Measurements from ENCODE around the gene BTN1A1. TPM values are rescaled to one million over a fixed set of nuclear protein-coding genes. Genes with fewer than 3 reads are reported as not detected.

Gene BTN1A1
- total RNA-seq, 1 experiment from 2014 or later, result 0.15 TPM

- Mint-ChIP-seq H3K4me1 (no peaks in the 10 kb centered on the region), H3K9me3 (no peaks in the 10 kb centered on the region), H3K36me3 (no peaks in the 10 kb centered on the region), H3K27me3 (ENCODE audit: low read depth) (peaks cover 13% of the 10 kb centered on the region), H3K4me3 (no peak overlapping the region), H3K27ac (no peak overlapping the region)
- ChIA-PET CTCF (no interaction called here), POLR2A (no interaction called here)
- TF ChIP-seq ESRRA (CRISPR knock-in tag; IDR thresholded peaks at IDR 0.05; ENCODE audit: borderline replicate concordance) (no peak), HMGA2 (CRISPR knock-in tag; IDR thresholded peaks at IDR 0.05) (no peak), ERG (CRISPR knock-in tag; IDR thresholded peaks at IDR 0.05) (no peak), ETV6 (CRISPR knock-in tag; IDR thresholded peaks at IDR 0.05) (no peak), USF2 (CRISPR knock-in tag; IDR thresholded peaks at IDR 0.05) (no peak)
- peak; percentile 78 for ATAC-seq
- DNase-seq (ENCODE audit: low spot score), result no peak
Observed at GRCh38 chr6:26493258-26493657, 6.8 kb upstream of the BTN1A1 start.

GRCh38 chr6:26494117-26494516 is 6.0 kb upstream of the BTN1A1 start:
- TF ChIP-seq ZNF263 (CRISPR knock-in tag; IDR thresholded peaks at IDR 0.05; ENCODE audit: low read depth), result no peak
- no peak for TF ChIP-seq ZNF512 (CRISPR knock-in tag; IDR thresholded peaks at IDR 0.05; ENCODE audit: borderline replicate concordance)
- no peak for TF ChIP-seq ETV6 (CRISPR knock-in tag; IDR thresholded peaks at IDR 0.05)
- TF ChIP-seq NR3C1 (CRISPR knock-in tag; conservative IDR thresholded peaks at IDR 0.05; ENCODE audit: low read depth), result no peak
- no peak for TF ChIP-seq AFF4 (CRISPR knock-in tag; IDR thresholded peaks at IDR 0.05; ENCODE audit: borderline replicate concordance)

GRCh38 chr6:26495281-26495680 is 4.8 kb upstream of the BTN1A1 start:
- Mint-ChIP-seq H3K4me3 (no peak overlapping the region), H3K4me1 (peaks cover 6% of the 10 kb centered on the region), H3K27ac (no peak overlapping the region), H3K36me3 (no peaks in the 10 kb centered on the region), H3K27me3 (ENCODE audit: low read depth) (peaks cover 20% of the 10 kb centered on the region), H3K9me3 (no peaks in the 10 kb centered on the region)
- ATAC-seq (no peak), DNase-seq (ENCODE audit: low spot score) (no peak)
- ChIA-PET POLR2A (interaction anchor here (0.6 kb wide), 1 partner anchor 33 kb away, joined by 3 read pairs; no protein-coding TSS in a partner anchor), CTCF (interaction anchor here (1.2 kb wide), 2 partner anchors 100 to 154 kb away, joined by 5 read pairs; no protein-coding TSS in a partner anchor)
- TF ChIP-seq TP53 (CRISPR knock-in tag; IDR thresholded peaks at IDR 0.05) (no peak), MXD4 (CRISPR knock-in tag; IDR thresholded peaks at IDR 0.05; ENCODE audit: borderline replicate concordance) (no peak), PRDM15 (CRISPR knock-in tag; IDR thresholded peaks at IDR 0.05) (no peak), FOXP1 (CRISPR knock-in tag; IDR thresholded peaks at IDR 0.05; ENCODE audit: borderline replicate concordance) (no peak), GRHL2 (CRISPR knock-in tag; IDR thresholded peaks at IDR 0.05; ENCODE audit: insufficient replicate concordance, severe bottlenecking) (no peak), CREM (CRISPR knock-in tag; IDR thresholded peaks at IDR 0.05) (no peak), ZSCAN18 (CRISPR knock-in tag; IDR thresholded peaks at IDR 0.05) (no peak), E2F5 (CRISPR knock-in tag; IDR thresholded peaks at IDR 0.05) (no peak), RORB (CRISPR knock-in tag; IDR thresholded peaks at IDR 0.05) (no peak), NR1H2 (CRISPR knock-in tag; IDR thresholded peaks at IDR 0.05) (no peak)

More at GRCh38 chr6:26494117-26494516, 6.0 kb upstream of the BTN1A1 start:
- Mint-ChIP-seq H3K4me1 (no peaks in the 10 kb centered on the region), H3K36me3 (no peaks in the 10 kb centered on the region), H3K27ac (no peak overlapping the region), H3K4me3 (no peak overlapping the region), H3K9me3 (no peaks in the 10 kb centered on the region), H3K27me3 (ENCODE audit: low read depth) (peaks cover 13% of the 10 kb centered on the region)
- POLR2A ChIA-PET, result no interaction called here
- DNase-seq (ENCODE audit: low spot score) (no peak), ATAC-seq (no peak)
- CTCF ChIA-PET, result no interaction called here

All from WTC11 (cell line).